Tibial nerve (tissue), 4 donors: ENCODE measurements around the gene PDK3. TPM values are rescaled to one million over a fixed set of nuclear protein-coding genes. Genes with fewer than 3 reads are reported as not detected.

ENCODE experiments used
- DNase-seq, 2 donors: peaks; one replicate each; pipeline ENCODE4 v3.0.0-alpha.2; 2019; ENCODE audit warnings: low spot score in 2 of 2
- H3K27ac ChIP-seq, 4 donors: fragments of 200-600 bp; sonication (generic) in 3 of 4; one replicate each; pipeline ENCODE4 v1.5.1; 2017 to 2019; ENCODE audit warnings: mild to moderate bottlenecking in 1 of 4
- H3K27me3 ChIP-seq, 2 donors: fragments of 200-600 bp; sonication (generic) in 1 of 2; one replicate each; pipeline versions ENCODE4 v1.5.1 to v1.6.0; 2017 to 2019
- H3K36me3 ChIP-seq, 3 donors: fragments of 200-600 bp; sonication (generic); one replicate each; pipeline ENCODE4 v1.5.1; 2018 to 2019
- H3K4me1 ChIP-seq, 4 donors: fragments of 200-600 bp; sonication (generic) in 3 of 4; one replicate each; pipeline ENCODE4 v1.5.1; 2017 to 2019
- H3K4me3 ChIP-seq, 4 donors: fragments of 200-600 bp; sonication (generic) in 3 of 4; one replicate each; pipeline ENCODE4 v1.5.1; 2017 to 2019; ENCODE audit warnings: mild to moderate bottlenecking in 1 of 4, moderate library complexity in 1 of 4
- H3K9me3 ChIP-seq, 4 donors: fragments of 200-600 bp; sonication (generic) in 3 of 4; one replicate each; pipeline ENCODE4 v1.5.1; 2017 to 2019
- EP300 ChIP-seq, 2 donors: sonication (generic); formaldehyde crosslinking; IDR thresholded peaks; one replicate each; pipeline ENCODE4 v1.6.1; 2017; ENCODE audit warnings: antibody characterized with exemption in 2 of 2, mild to moderate bottlenecking in 1 of 2
- POLR2A ChIP-seq, 2 donors: fragments of 450-650 bp; IDR thresholded peaks; one replicate each; pipeline ENCODE4 v1.6.1; 2017; ENCODE audit warnings: antibody characterized with exemption in 2 of 2, mild to moderate bottlenecking in 2 of 2, moderate library complexity in 2 of 2
- WGBS, 2 donors: methylation state at CpG; one replicate each; pipeline ENCODE4 v1.1.5; 2018; 5-methylcytosine and 5-hydroxymethylcytosine counted together
- small RNA-seq: library from RNA; depleted of rRNA; stranded (forward); fragments of <200 nt; gene quantifications from one replicate; pipeline ENCODE3, GENCODE V24; 2016
- total RNA-seq, 4 donors: library from RNA; depleted of rRNA; stranded (reverse); fragments of >200 nt; gene quantifications; one replicate each; pipeline ENCODE4 v1.1.0, GENCODE V29; 2016
- TF ChIP-seq, protein P1 (sequence below), 5 experiments: fragments of 200-600 bp in 3 of 5; fragments of 450-650 bp in 2 of 5; sonication (generic) in 3 of 5; IDR thresholded peaks; one replicate each; pipeline ENCODE4 v1.5.1; 2016 to 2019; ENCODE audit warnings: antibody characterized with exemption in 5 of 5, mild to moderate bottlenecking in 3 of 5, moderate library complexity in 2 of 5

The PDK3 gene
- total RNA-seq, 4 donors from 2014 or later = 18.3 to 39.8 (median 31.3) TPM

DNA sequence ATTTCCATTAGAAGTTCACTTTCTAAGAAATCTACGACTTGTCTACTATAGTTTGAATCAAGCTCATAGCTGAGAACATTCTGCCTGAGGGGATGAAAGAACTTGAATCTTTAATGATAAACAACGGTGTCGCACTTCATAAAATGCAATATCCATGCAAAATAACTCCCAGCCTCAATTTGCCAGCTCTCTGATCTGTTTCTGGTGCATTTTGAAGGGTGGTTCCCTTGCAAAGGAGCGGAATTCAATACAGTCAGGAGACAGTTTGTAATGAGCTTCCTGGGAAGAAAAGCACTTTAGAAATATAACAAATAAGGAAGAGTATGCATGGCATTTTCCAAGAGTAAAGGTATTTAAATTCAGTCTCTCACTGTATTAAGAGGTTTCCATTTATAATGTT is 102.1 kb downstream of the PDK3 start:
- Histone ChIP-seq H3K27ac (no peak overlapping the region), H3K36me3 (no peaks in the 10 kb centered on the region), H3K27me3 (no peaks in the 10 kb centered on the region), H3K4me1 (no peaks in the 10 kb centered on the region), H3K4me3 (no peak overlapping the region), H3K9me3 (no peaks in the 10 kb centered on the region)
- 67 to 75% methylated on average over 4 of the region's 4 CpGs for WGBS, 2 donors
- no peak for DNase-seq
- TF ChIP-seq, protein P1, sequence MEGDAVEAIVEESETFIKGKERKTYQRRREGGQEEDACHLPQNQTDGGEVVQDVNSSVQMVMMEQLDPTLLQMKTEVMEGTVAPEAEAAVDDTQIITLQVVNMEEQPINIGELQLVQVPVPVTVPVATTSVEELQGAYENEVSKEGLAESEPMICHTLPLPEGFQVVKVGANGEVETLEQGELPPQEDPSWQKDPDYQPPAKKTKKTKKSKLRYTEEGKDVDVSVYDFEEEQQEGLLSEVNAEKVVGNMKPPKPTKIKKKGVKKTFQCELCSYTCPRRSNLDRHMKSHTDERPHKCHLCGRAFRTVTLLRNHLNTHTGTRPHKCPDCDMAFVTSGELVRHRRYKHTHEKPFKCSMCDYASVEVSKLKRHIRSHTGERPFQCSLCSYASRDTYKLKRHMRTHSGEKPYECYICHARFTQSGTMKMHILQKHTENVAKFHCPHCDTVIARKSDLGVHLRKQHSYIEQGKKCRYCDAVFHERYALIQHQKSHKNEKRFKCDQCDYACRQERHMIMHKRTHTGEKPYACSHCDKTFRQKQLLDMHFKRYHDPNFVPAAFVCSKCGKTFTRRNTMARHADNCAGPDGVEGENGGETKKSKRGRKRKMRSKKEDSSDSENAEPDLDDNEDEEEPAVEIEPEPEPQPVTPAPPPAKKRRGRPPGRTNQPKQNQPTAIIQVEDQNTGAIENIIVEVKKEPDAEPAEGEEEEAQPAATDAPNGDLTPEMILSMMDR (IDR thresholded peaks at IDR 0.05) = no peak
- no peak for TF ChIP-seq EP300 (IDR thresholded peaks at IDR 0.05)

DNA sequence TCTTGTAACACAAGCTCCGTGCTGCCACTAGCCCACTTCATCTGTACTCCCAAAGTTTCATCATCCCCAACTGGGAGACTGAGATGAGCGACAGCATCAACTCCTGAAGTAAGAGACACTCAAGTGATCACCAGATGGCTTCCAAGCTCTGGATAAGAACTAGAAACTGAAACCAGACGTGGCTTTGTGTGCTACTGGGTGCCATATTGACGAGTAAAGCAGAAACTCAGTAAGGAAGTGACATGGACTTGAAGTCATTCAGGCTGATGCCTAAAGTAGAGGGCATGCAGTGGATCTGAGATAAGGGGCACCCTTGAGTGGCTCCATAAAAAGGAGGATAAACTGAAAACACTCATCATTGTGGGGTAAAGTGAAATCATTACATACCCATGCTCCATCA is 109.7 kb downstream of the PDK3 start:
- no peak overlapping the region for H3K4me3 ChIP-seq
- H3K9me3 ChIP-seq = no peaks in the 10 kb centered on the region
- no peak for TF ChIP-seq POLR2A (IDR thresholded peaks at IDR 0.05)
- no peak for TF ChIP-seq EP300 (IDR thresholded peaks at IDR 0.05)
- TF ChIP-seq, protein P1 (IDR thresholded peaks at IDR 0.05) = no peak
- 73 to 82% methylated on average over 4 of the region's 4 CpGs for WGBS, 2 donors
- no peak overlapping the region for H3K27ac ChIP-seq
- no peaks in the 10 kb centered on the region for H3K36me3 ChIP-seq
- H3K4me1 ChIP-seq = no peaks in the 10 kb centered on the region
- no peaks in the 10 kb centered on the region for H3K27me3 ChIP-seq
- no peak for DNase-seq

DNA sequence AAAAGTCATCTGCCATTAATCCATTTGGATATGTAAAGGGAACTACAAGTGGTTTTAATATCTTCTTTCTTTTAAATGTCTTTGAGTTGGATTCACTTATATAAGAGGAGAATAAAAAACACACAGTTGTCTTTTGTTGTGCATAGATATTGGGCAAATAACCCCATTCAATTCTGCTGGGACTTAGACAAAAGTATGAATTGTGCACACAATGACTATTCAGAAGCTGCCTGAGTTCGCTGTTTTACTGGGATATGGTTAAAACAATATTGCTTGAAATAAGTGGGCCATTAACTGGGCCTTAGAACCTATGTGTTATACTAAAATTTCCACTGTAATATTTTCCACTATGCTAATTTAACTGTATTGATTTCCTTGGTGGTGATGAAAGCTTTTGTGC is 110.4 kb downstream of the PDK3 start:
- no peak for DNase-seq
- H3K4me3 ChIP-seq = no peak overlapping the region
- 39 to 57% methylated on average over 1 of the region's 1 CpG for WGBS, 2 donors
- H3K36me3 ChIP-seq = no peaks in the 10 kb centered on the region
- no peaks in the 10 kb centered on the region for H3K9me3 ChIP-seq
- no peak overlapping the region for H3K27ac ChIP-seq
- TF ChIP-seq, protein P1 (IDR thresholded peaks at IDR 0.05) = no peak
- TF ChIP-seq POLR2A (IDR thresholded peaks at IDR 0.05) (no peak), EP300 (IDR thresholded peaks at IDR 0.05) (no peak)
- no peaks in the 10 kb centered on the region for H3K27me3 ChIP-seq
- H3K4me1 ChIP-seq = no peaks in the 10 kb centered on the region

DNA sequence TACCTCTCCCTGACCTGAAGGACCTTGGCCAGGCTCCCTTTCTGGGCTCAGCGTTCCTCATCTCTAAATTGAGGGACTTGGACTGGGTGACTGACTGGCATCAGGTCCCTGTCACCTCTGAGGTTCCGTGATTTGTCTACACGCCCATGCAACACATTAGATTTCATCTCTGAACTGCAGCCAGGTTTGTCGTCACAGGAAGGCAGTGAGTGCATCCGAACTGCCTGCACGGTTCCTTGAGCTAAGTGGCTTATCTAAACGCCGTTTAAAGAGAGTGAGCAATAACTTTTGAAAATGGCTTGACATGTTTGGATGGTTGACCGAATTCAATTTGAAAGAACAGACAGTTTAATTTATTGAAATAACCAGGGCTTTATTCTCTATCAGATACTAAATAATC is 112.0 kb downstream of the PDK3 start:
- H3K4me1 ChIP-seq = no peaks in the 10 kb centered on the region
- TF ChIP-seq, protein P1 (IDR thresholded peaks at IDR 0.05) = no peak
- TF ChIP-seq EP300 (IDR thresholded peaks at IDR 0.05) (no peak), POLR2A (IDR thresholded peaks at IDR 0.05) (no peak)
- H3K27me3 ChIP-seq = no peaks in the 10 kb centered on the region
- no peak overlapping the region for H3K4me3 ChIP-seq
- no peak overlapping the region for H3K27ac ChIP-seq
- DNase-seq = no peak
- no peaks in the 10 kb centered on the region for H3K9me3 ChIP-seq
- 83 to 89% methylated on average over 9 of the region's 9 CpGs for WGBS, 2 donors
- H3K36me3 ChIP-seq = no peaks in the 10 kb centered on the region

Small RNAs within 50 kb of the gene (small RNA-seq; reads per million reads assigned to genes)
- not detected for gene SNRPEP9

Other genes starting within 250 kb of the PDK3 start
- not detected for gene SUPT20HL2, start 151.2 kb upstream of the PDK3 start, total RNA-seq
- under 1 TPM in 1 of 4 donors, not detected in 3; 0.42 TPM for gene SUPT20HL1, start 104.6 kb upstream of the PDK3 start, total RNA-seq
- 1 to 10 TPM in 2 of 4 donors, under 1 TPM in 2; 0.87 to 1.9 (median 1.2) TPM for gene PCYT1B, start 182.1 kb downstream of the PDK3 start, total RNA-seq
- 10 to 100 TPM in 3 of 4 donors, 1 to 10 TPM in 1; 8.6 to 27.8 (median 13.7) TPM for gene POLA1, start 228.6 kb downstream of the PDK3 start, total RNA-seq